Progenitor cell of endocrine pancreas (in vitro differentiated cells): ENCODE data around the gene VIPR1. TPM values are rescaled to one million over a fixed set of nuclear protein-coding genes. Genes with fewer than 3 reads are reported as not detected.

Source experiments
- DNase-seq: peaks from one replicate; pipeline ENCODE4 v3.0.0; 2021; ENCODE audit warnings: low spot score; ENCODE audit not compliant: unreplicated experiment
- H3K27ac Mint-ChIP-seq: 2 replicates; pipeline ENCODE4 v1.8.0; 2021; ENCODE audit warnings: mild to moderate bottlenecking, moderate library complexity, mixed read lengths
- H3K27me3 Mint-ChIP-seq: 2 replicates; pipeline ENCODE4 v1.8.0; 2021; ENCODE audit warnings: mixed read lengths
- H3K36me3 Mint-ChIP-seq: 2 replicates; pipeline ENCODE4 v1.8.0; 2022; ENCODE audit warnings: mixed read lengths; ENCODE audit not compliant: insufficient read depth
- H3K4me1 Mint-ChIP-seq: 2 replicates; pipeline ENCODE4 v1.8.0; 2021; ENCODE audit warnings: low read depth, mixed read lengths
- H3K4me3 Mint-ChIP-seq: 2 replicates; pipeline ENCODE4 v1.8.0; 2021; ENCODE audit warnings: low read depth, mild to moderate bottlenecking, moderate library complexity, mixed read lengths
- H3K9me3 Mint-ChIP-seq: 2 replicates; pipeline ENCODE4 v1.8.0; 2021; ENCODE audit warnings: low read depth, mixed read lengths
- CTCF ChIP-seq: fragments of 200-600 bp; sonication (generic); IDR thresholded peaks from one replicate; pipeline ENCODE4 v1.5.0; 2021; ENCODE audit warnings: antibody characterized with exemption, mild to moderate bottlenecking; ENCODE audit not compliant: unreplicated experiment
- total RNA-seq: library from RNA; stranded (reverse); gene quantifications from 2 replicates; pipeline ENCODE4 v1.2.1, GENCODE V29; 2021

The VIPR1 gene
- total RNA-seq, 1 donor from 2014 or later: 6.8 TPM

- H3K9me3 Mint-ChIP-seq: no peaks in the 10 kb centered on the region
- no peak for DNase-seq
- H3K27ac Mint-ChIP-seq: no peak overlapping the region
- H3K4me3 Mint-ChIP-seq: no peak overlapping the region
- peaks cover 3% of the 10 kb centered on the region for H3K4me1 Mint-ChIP-seq
- no peaks in the 10 kb centered on the region for H3K36me3 Mint-ChIP-seq
- peaks cover 33% of the 10 kb centered on the region for H3K27me3 Mint-ChIP-seq
- TF ChIP-seq CTCF: no peak
These were observed 8.7 kb upstream of the VIPR1 start for GRCh38 chr3:42493798-42494151.

- Mint-ChIP-seq H3K4me1 (peaks cover 3% of the 10 kb centered on the region), H3K27ac (no peak overlapping the region), H3K36me3 (no peaks in the 10 kb centered on the region), H3K4me3 (no peak overlapping the region), H3K9me3 (no peaks in the 10 kb centered on the region), H3K27me3 (peaks cover 49% of the 10 kb centered on the region)
- TF ChIP-seq CTCF: no peak
- DNase-seq: no peak
These were observed 7.0 kb upstream of the VIPR1 start for GRCh38 chr3:42495393-42495792.

GRCh38 chr3:42497009-42497731, 5.3 kb upstream of the VIPR1 start:
- Mint-ChIP-seq H3K27ac (no peak overlapping the region), H3K27me3 (peaks cover 58% of the 10 kb centered on the region)

GRCh38 chr3:42498034-42498433, 4.4 kb upstream of the VIPR1 start:
- H3K27ac Mint-ChIP-seq: no peak overlapping the region
- H3K27me3 Mint-ChIP-seq: peaks cover 62% of the 10 kb centered on the region

More at GRCh38 chr3:42497009-42497731, 5.3 kb upstream of the VIPR1 start:
- Mint-ChIP-seq H3K36me3 (no peaks in the 10 kb centered on the region), H3K9me3 (no peaks in the 10 kb centered on the region), H3K4me3 (no peak overlapping the region), H3K4me1 (peaks cover 6% of the 10 kb centered on the region)
- DNase-seq: peak; percentile 7
- no peak for TF ChIP-seq CTCF

GRCh38 chr3:42498791-42499477, 3.5 kb upstream of the VIPR1 start:
- peak; percentile 4 for DNase-seq
- H3K9me3 Mint-ChIP-seq: no peaks in the 10 kb centered on the region
- H3K36me3 Mint-ChIP-seq: no peaks in the 10 kb centered on the region
- TF ChIP-seq CTCF: no peak
- H3K27me3 Mint-ChIP-seq: peaks cover 71% of the 10 kb centered on the region
- H3K4me3 Mint-ChIP-seq: no peak overlapping the region
- H3K4me1 Mint-ChIP-seq: peaks cover 6% of the 10 kb centered on the region
- no peak overlapping the region for H3K27ac Mint-ChIP-seq

More at GRCh38 chr3:42498034-42498433, 4.4 kb upstream of the VIPR1 start:
- no peak for TF ChIP-seq CTCF
- no peak overlapping the region for H3K4me3 Mint-ChIP-seq
- H3K4me1 Mint-ChIP-seq: peaks cover 6% of the 10 kb centered on the region
- DNase-seq: peak; percentile 3
- no peaks in the 10 kb centered on the region for H3K36me3 Mint-ChIP-seq
- no peaks in the 10 kb centered on the region for H3K9me3 Mint-ChIP-seq
